H9 (cell line): ENCODE data around the gene PHACTR2. TPM values are rescaled to one million over a fixed set of nuclear protein-coding genes. Genes with fewer than 3 reads are reported as not detected.

Experiments used
- DNase-seq: peaks from one replicate; pipeline ENCODE4 v3.0.0-alpha.2; 2017
- H2AFZ ChIP-seq: one replicate; pipeline ENCODE4 v1.6.1; 2013; ENCODE audit warnings: mild to moderate bottlenecking, low read length, control low read depth, moderate library complexity
- H2AK5ac ChIP-seq: 2 replicates; pipeline ENCODE4 v1.6.1; 2013; ENCODE audit warnings: low read length, control low read depth, mixed read lengths; ENCODE audit not compliant: insufficient read length
- H2BK120ac ChIP-seq: one replicate; pipeline ENCODE4 v1.6.1; 2013; ENCODE audit warnings: low read depth, mild to moderate bottlenecking, low read length, control low read depth, inconsistent platforms; ENCODE audit not compliant: poor library complexity, severe bottlenecking
- H2BK12ac ChIP-seq: 2 replicates; pipeline ENCODE4 v1.6.1; 2013; ENCODE audit warnings: low read length, control low read depth, mixed read lengths, low read depth; ENCODE audit not compliant: insufficient read length
- H2BK15ac ChIP-seq: 2 replicates; pipeline ENCODE4 v1.6.1; 2013; ENCODE audit warnings: low read depth, low read length, control low read depth
- H2BK20ac ChIP-seq: one replicate; pipeline ENCODE4 v1.6.1; 2013; ENCODE audit warnings: low read depth, mild to moderate bottlenecking, low read length, control low read depth, inconsistent platforms; ENCODE audit not compliant: poor library complexity, severe bottlenecking
- H2BK5ac ChIP-seq: 2 replicates; pipeline ENCODE4 v1.6.1; 2013; ENCODE audit warnings: low read length, control low read depth, mixed read lengths; ENCODE audit not compliant: insufficient read length
- H3K14ac ChIP-seq: 2 replicates; pipeline ENCODE4 v1.6.1; 2013; ENCODE audit warnings: low read length, control low read depth; ENCODE audit not compliant: insufficient read depth
- H3K18ac ChIP-seq: 2 replicates; pipeline ENCODE4 v1.6.1; 2013; ENCODE audit warnings: low read depth, mild to moderate bottlenecking, mixed read lengths, low read length, control low read depth; ENCODE audit not compliant: insufficient read length
- H3K23ac ChIP-seq: 2 replicates; pipeline ENCODE4 v1.6.1; 2013; ENCODE audit warnings: low read length, control low read depth, mixed read lengths, low read depth; ENCODE audit not compliant: insufficient read length
- H3K23me2 ChIP-seq: 2 replicates; pipeline ENCODE4 v1.6.1; 2013; ENCODE audit warnings: low read depth, mild to moderate bottlenecking, mixed read lengths, low read length, control low read depth; ENCODE audit not compliant: insufficient read length, poor library complexity, severe bottlenecking
- H3K27ac ChIP-seq: 2 replicates; pipeline ENCODE4 v1.5.1; 2013; ENCODE audit warnings: low read length, control low read depth, mixed read lengths, low read depth; ENCODE audit not compliant: insufficient read length
- H3K27me3 ChIP-seq: 2 replicates; pipeline ENCODE4 v1.6.1; 2013; ENCODE audit warnings: low read length, control low read depth, inconsistent platforms; ENCODE audit not compliant: insufficient read depth
- H3K4ac ChIP-seq: 2 replicates; pipeline ENCODE4 v1.6.1; 2013; ENCODE audit warnings: low read depth, mild to moderate bottlenecking, control low read depth, inconsistent platforms, low read length, moderate library complexity
- H3K4me1 ChIP-seq: 2 replicates; pipeline ENCODE4 v1.6.1; 2013; ENCODE audit warnings: low read length, control low read depth, inconsistent platforms; ENCODE audit not compliant: insufficient read depth
- H3K4me2 ChIP-seq: 2 replicates; pipeline ENCODE4 v1.6.1; 2013; ENCODE audit warnings: low read length, control low read depth, mixed read lengths; ENCODE audit not compliant: insufficient read length, insufficient read depth
- H3K56ac ChIP-seq: 2 replicates; pipeline ENCODE4 v1.6.1; 2013; ENCODE audit warnings: low read depth, mild to moderate bottlenecking, mixed read lengths, low read length, control low read depth; ENCODE audit not compliant: insufficient read length
- H3K79me1 ChIP-seq: 2 replicates; pipeline ENCODE4 v1.6.1; 2013; ENCODE audit warnings: low read depth, mild to moderate bottlenecking, moderate library complexity, low read length, control low read depth, inconsistent platforms; ENCODE audit not compliant: insufficient read depth, poor library complexity, severe bottlenecking
- H3K79me2 ChIP-seq: 2 replicates; pipeline ENCODE4 v1.6.1; 2013; ENCODE audit warnings: low read length, control low read depth, inconsistent platforms; ENCODE audit not compliant: insufficient read depth
- H3K9ac ChIP-seq: 2 replicates; pipeline ENCODE4 v1.6.1; 2013; ENCODE audit warnings: low read length, control low read depth, mixed read lengths; ENCODE audit not compliant: insufficient read length; ENCODE audit errors: extremely low read depth
- H3K9me3 ChIP-seq: one replicate; pipeline ENCODE4 v1.6.1; 2013; ENCODE audit warnings: low read depth, low read length, inconsistent platforms; ENCODE audit not compliant: control insufficient read depth
- H3T11ph ChIP-seq: one replicate; pipeline ENCODE4 v1.6.1; 2013; ENCODE audit warnings: mild to moderate bottlenecking, low read length, control low read depth, inconsistent platforms
- H4K20me1 ChIP-seq: one replicate; pipeline ENCODE4 v1.6.1; 2013; ENCODE audit not compliant: control insufficient read depth, insufficient read length, insufficient read depth
- H4K5ac ChIP-seq: 2 replicates; pipeline ENCODE4 v1.6.1; 2013; ENCODE audit warnings: low read depth, mild to moderate bottlenecking, mixed read lengths, low read length, control low read depth; ENCODE audit not compliant: insufficient read length
- H4K8ac ChIP-seq: replicated peaks from 2 replicates; pipeline ENCODE4 v1.6.1; 2013; ENCODE audit warnings: low read length, control low read depth, mixed read lengths, low read depth; ENCODE audit not compliant: insufficient read length
- H4K91ac ChIP-seq: 2 replicates; pipeline ENCODE4 v1.6.1; 2013; ENCODE audit warnings: low read depth, mild to moderate bottlenecking, moderate library complexity, mixed read lengths, low read length, control low read depth; ENCODE audit not compliant: insufficient read length
- H3K27ac Mint-ChIP-seq, 3 experiments: 2 replicates in 2 of 3; 3 replicates in 1 of 3; pipeline ENCODE4 v1.8.0; 2020 to 2021; ENCODE audit warnings: mixed read lengths in 3 of 3, mild to moderate bottlenecking in 1 of 3, moderate library complexity in 1 of 3
- H3K27me3 Mint-ChIP-seq: 2 replicates; pipeline ENCODE4 v1.8.0; 2021; ENCODE audit warnings: low read depth, mild to moderate bottlenecking, moderate library complexity, mixed read lengths
- H3K36me3 Mint-ChIP-seq, 3 experiments: 2 replicates in 2 of 3; 3 replicates in 1 of 3; pipeline ENCODE4 v1.8.0; 2020 to 2021; ENCODE audit warnings: low read depth in 3 of 3, mixed read lengths in 3 of 3; ENCODE audit not compliant: insufficient read depth in 1 of 3
- H3K4me1 Mint-ChIP-seq, 2 experiments: 2 replicates each; pipeline ENCODE4 v1.8.0; 2020; ENCODE audit warnings: mixed read lengths in 2 of 2
- H3K4me3 Mint-ChIP-seq, 2 experiments: 2 replicates in 1 of 2; 3 replicates in 1 of 2; pipeline ENCODE4 v1.8.0; 2020 to 2021; ENCODE audit warnings: mild to moderate bottlenecking in 2 of 2, mixed read lengths in 2 of 2, moderate library complexity in 1 of 2
- H3K9me3 Mint-ChIP-seq, 2 experiments: 2 replicates in 1 of 2; 3 replicates in 1 of 2; pipeline ENCODE4 v1.8.0; 2020; ENCODE audit warnings: mild to moderate bottlenecking in 2 of 2, mixed read lengths in 2 of 2, moderate library complexity in 1 of 2
- CTCF ChIP-seq: fragments of 200-600 bp; sonication (generic); conservative IDR thresholded peaks from 3 replicates; pipeline ENCODE4 v1.8.0; 2021; ENCODE audit warnings: antibody characterized with exemption, mild to moderate bottlenecking
- WGBS: extraction: QIAGEN DNeasy Blood & Tissue Kit; methylation state at CpG from one replicate; pipeline ENCODE4 v1.1.7; 2013; ENCODE audit warnings: missing lambda C conversion rate, low lambda C conversion rate, mixed read lengths; ENCODE audit not compliant: insufficient read length; ENCODE audit errors: extremely low coverage; 5-methylcytosine and 5-hydroxymethylcytosine counted together
- total RNA-seq: library from RNA; stranded (reverse); gene quantifications from 2 replicates; pipeline ENCODE4 v1.2.1, GENCODE V29; 2021

Gene PHACTR2
- total RNA-seq, 1 experiment from 2014 or later, result 131 TPM

- Histone ChIP-seq H2BK120ac (no peak overlapping the region), H4K91ac (no peak overlapping the region), H3K23me2 (peaks cover 4% of the 10 kb centered on the region), H3K79me2 (peaks cover 9% of the 10 kb centered on the region; the same call in 1 of the 2 replicates), H2AK5ac (no peak overlapping the region), H3T11ph (no peak overlapping the region), H4K20me1 (no peaks in the 10 kb centered on the region), H3K27ac (no peak overlapping the region), H3K4ac (no peak overlapping the region), H3K14ac (no peak overlapping the region), H3K18ac (no peak overlapping the region), H3K9me3 (no peaks in the 10 kb centered on the region), H4K8ac (no peak overlapping the region), H2AFZ (no peak overlapping the region), H2BK5ac (no peak overlapping the region), H3K79me1 (peaks cover 4% of the 10 kb centered on the region), H2BK15ac (no peak overlapping the region), H3K56ac (no peak overlapping the region), H3K27me3 (no peaks in the 10 kb centered on the region), H3K4me1 (no peaks in the 10 kb centered on the region), H3K23ac (no peak overlapping the region), H4K5ac (no peak overlapping the region), H3K9ac (peak overlapping the region; percentile 91), H2BK20ac (no peak overlapping the region), H3K4me2 (peak overlapping the region; percentile 83), H2BK12ac (no peak overlapping the region)
- no peak for TF ChIP-seq CTCF
- DNase-seq, result no peak
- H3K27ac Mint-ChIP-seq, result peak overlapping the region; percentile 76 to 99 (median 98); a peak in 6 of 7 replicates
- peaks cover 36 to 52% (median 46%) of the 10 kb centered on the region in 3 experiments for H3K36me3 Mint-ChIP-seq
- H3K27me3 Mint-ChIP-seq, result no peaks in the 10 kb centered on the region
- WGBS, result no CpG with 5 or more reads among the region's 4 CpGs
- no peaks in the 10 kb centered on the region for H3K9me3 Mint-ChIP-seq
- H3K4me1 Mint-ChIP-seq, result peaks cover 10 to 14% of the 10 kb centered on the region in 2 experiments
- H3K4me3 Mint-ChIP-seq, result peak overlapping the region; percentile 97 to 98
These were observed 166.2 kb downstream of the PHACTR2 start for GRCh38 chr6:143844006-143844405.
